Hindlimb muscle (tissue), 1 donor: ENCODE measurements around the gene XYLT1. TPM values are rescaled to one million over a fixed set of nuclear protein-coding genes. Genes with fewer than 3 reads are reported as not detected.

Source experiments
- DNase-seq: peaks from one replicate; pipeline ENCODE4 v3.0.0-alpha.2; 2013
- polyA plus RNA-seq: library from polyadenylated mRNA; unstranded; fragments of 120-200 nt; gene quantifications from one replicate; pipeline ENCODE4 v1.2.1, GENCODE V29; 2013; ENCODE audit not compliant: insufficient read length

Gene XYLT1
- polyA plus RNA-seq, 1 donor, result 6.4 TPM

GRCh38 chr16:17083628-17084027 lies 387.1 kb downstream of the XYLT1 start:
- no peak for DNase-seq

DNA sequence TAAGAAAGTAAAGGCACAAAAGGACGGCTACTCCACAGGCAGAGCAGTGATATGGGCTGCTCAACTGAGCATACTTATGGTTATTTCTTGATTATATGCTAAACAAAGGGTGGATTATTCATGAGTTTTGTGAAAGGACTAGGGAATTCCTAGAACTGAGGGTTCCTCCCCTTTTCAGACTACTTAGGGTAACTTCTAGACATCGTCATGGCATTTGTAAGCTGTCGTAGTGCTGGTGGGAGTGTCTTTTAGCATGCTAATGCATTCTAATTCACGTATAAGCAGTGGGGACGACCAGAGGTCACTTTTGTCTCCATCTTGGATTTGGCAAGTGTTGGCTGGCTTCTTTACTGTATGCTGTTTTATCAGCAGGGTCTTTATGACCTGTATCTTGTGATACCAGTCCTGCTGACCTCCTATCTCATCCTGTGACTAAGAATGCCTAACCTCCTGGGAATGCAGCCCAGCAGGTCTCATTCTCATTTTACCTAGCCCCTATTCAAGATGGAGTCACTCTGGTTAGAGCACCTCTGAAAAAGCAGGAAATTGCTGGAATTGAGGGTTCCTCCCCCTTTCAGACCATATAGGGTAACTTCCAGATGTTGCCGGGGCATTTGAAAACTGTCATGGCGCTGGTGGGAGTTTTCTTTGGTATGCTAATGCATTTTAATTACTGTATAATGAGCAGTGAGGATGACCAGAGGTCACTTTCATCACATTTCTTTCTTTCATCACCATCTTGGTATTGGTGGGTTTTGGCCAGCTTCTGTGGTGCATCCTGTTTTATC lies 388.5 kb downstream of the XYLT1 start:
- DNase-seq, result no peak

- no peak for DNase-seq
Measured at GRCh38 chr16:17080105-17080504, 390.7 kb downstream of the XYLT1 start.

DNA sequence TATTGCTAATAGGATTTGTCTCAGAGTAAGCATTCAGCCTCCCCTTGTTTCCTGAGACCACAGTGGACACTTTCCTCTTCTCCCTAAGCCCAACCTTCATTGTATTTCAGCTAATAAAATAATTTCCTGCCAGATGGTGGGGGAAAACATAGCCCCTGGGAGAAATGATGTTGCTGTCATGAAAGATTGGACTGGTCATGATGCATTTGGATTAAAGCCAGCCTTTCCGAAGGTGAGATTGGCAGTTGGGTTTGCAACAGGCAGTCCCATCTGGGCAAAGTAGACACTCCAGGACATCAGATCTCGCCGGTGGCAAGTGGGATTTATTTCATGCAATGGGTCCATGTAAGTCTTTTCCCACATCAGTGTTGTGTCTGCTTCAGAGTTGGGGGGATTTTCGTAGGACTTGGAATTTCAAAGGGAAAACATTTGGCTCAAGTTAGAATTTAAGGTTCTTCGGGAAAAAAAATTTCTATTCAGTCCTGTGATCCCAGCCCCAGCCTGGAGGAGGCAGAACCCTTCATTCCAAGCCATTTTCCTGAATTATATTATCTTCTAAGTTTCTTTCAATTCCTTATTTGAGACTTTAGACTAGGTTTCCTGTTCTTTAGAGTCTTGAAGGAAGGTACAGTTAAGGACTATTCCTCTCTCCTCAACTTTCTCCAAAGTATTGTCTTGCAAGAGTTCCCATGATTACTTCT lies 391.7 kb downstream of the XYLT1 start:
- no peak for DNase-seq

GRCh38 chr16:17076818-17077498 lies 393.8 kb downstream of the XYLT1 start:
- DNase-seq, result no peak

DNA sequence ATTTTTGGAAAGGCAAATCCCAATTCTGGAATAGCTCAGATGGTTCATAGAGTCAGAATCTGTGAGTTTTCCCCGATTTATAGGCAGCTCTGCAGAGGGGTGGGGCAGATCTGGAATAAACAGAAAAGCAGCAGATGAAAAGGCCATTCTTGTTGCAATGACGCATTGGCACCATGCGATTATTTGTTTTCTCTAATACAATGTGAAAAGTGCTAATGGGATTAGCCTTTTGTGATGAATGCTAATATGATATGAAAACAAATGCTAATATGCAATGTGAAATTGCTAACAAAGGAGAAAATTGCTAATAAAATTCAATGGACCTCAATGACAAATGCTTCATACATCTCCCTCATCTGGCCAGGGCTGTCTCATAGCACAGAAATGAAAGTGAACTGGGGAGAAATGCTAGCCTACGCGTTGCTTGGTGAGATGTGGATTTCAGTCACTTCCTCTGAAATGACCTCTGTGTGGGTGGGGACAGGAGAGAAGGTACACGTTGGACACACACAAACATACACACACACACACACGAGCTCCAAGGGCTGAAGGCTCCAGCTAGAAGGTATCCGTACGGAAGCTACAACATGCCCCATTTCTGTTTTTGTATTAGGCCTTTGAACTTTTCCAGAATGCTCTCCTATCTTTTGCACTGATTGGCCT lies 394.5 kb downstream of the XYLT1 start:
- DNase-seq, result no peak

GRCh38 chr16:17072104-17072503 lies 398.7 kb downstream of the XYLT1 start:
- no peak for DNase-seq

- peak; percentile 3 for DNase-seq
Measured at GRCh38 chr16:17070882-17071592, 399.7 kb downstream of the XYLT1 start.

DNA sequence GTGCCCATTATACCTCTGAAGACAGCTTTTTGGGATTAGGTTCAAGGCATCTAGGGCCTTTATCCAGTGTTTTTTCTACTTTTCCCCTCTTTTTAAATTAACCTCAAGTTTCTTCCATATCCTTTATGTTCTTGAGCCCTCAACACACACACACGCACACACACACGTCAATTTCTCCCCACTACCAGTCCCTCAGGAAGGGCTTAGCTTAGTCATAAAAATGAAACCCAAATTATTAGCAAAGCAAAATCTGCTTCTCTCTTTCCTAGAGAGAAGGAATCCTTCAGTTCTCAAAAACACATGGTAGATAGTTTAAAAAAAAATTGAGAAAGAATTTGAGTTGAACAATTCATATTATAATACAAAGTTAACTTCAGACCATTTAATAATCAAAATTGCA lies 401.1 kb downstream of the XYLT1 start:
- no peak for DNase-seq

GRCh38 chr16:17068524-17068923 lies 402.2 kb downstream of the XYLT1 start:
- no peak for DNase-seq

GRCh38 chr16:17067882-17068281 lies 402.9 kb downstream of the XYLT1 start:
- no peak for DNase-seq

GRCh38 chr16:17063201-17064139 lies 407.3 kb downstream of the XYLT1 start:
- no peak for DNase-seq

DNA sequence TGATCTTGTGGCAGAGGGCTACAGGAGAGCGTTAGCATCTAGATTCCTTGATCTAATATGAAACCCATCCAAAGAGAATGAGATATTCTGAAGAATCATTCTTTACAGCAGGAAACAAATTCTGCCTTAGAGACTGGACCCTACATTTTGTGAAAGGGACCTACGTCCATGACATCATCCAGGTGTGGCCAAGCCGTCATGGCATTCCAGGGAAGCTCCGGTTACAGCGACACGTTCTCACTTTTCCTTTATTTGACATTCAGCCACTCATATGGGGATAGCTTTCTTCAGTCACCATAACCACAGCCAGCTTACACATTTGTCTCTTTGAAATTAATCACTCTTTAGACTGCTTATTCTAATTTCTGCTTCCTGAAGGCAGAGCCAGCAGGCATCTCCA lies 408.1 kb downstream of the XYLT1 start:
- no peak for DNase-seq

DNA sequence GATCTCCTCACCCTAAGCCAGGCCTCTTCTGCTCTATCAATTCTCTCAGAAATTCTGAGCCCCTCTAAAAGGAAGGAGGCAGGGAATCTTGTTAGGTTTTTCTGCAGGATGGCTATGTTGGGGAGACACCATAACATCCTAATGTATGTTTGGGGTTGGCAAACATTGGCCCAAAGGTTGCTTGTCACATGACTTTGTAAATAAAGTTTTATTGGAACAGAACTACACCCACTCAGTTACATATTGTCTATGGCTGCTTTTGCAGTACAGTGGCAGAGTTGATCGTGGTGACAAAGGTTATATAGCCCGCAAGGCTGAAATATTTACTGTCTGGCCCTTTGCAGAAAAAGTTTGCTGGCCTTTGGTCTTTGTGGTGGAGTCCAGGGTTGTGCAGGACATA lies 409.4 kb downstream of the XYLT1 start:
- no peak for DNase-seq

DNA sequence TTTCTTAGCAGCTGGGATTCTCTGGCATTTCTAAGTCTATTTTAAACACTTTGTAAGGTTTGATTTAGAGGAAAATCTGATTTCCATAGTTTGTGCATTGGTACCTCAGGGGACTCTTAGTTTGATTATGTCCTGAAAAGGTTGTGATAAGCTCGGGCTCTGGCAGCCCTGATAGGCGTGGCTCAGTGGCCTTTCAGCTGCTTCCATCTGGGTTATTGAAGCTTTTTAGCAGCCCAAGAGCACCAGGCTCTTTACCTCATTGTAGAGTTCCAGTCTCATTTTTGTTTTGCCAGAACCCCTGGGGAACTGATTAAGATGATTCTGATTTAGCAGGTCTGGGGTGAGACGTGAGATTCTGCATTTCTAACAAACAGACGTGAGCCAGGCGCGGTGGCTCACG lies 412.3 kb downstream of the XYLT1 start:
- DNase-seq, result no peak

- DNase-seq, result no peak
Measured at GRCh38 chr16:17056666-17057065, 414.1 kb downstream of the XYLT1 start.

GRCh38 chr16:17053536-17054160 lies 417.1 kb downstream of the XYLT1 start:
- DNase-seq, result no peak
